ENCODE measurements around the gene CYSLTR2.

Gene CYSLTR2

DNA sequence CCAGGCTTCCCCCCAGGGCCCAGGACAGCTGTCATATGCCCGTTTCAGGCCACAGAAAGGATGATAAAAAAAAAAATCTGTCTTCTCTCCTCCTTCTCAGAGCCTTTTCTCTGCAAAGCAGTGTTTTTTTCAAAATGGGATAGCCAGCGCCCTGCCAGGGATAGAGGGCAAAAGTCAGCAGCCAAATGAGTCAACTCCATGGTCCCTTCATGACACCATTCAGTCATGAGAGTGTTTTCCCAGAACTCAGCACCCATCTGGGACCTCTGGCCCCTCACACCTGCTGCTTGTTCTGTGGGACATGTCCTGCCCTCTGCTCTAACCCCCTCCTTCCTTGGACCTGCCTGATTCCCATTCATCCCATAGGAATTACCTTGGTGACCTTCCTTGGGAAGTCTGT lies 95.0 kb downstream of the CYSLTR2 start:
- no peak for TF ChIP-seq EGR1 (IDR thresholded peaks at IDR 0.05)
- TF ChIP-seq EP300 (IDR thresholded peaks at IDR 0.05; ENCODE audit: borderline replicate concordance), result no peak
- no peak for TF ChIP-seq CEBPB (IDR thresholded peaks at IDR 0.05)
- TF ChIP-seq FOXM1 (IDR thresholded peaks at IDR 0.05; ENCODE audit: borderline replicate concordance, low read depth), result no peak
- TF ChIP-seq, protein P1, sequence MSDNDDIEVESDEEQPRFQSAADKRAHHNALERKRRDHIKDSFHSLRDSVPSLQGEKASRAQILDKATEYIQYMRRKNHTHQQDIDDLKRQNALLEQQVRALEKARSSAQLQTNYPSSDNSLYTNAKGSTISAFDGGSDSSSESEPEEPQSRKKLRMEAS (IDR thresholded peaks at IDR 0.05), result no peak
- no peak for TF ChIP-seq TAF1 (IDR thresholded peaks at IDR 0.05; ENCODE audit: low read depth)
- no peak for TF ChIP-seq YY1 (IDR thresholded peaks at IDR 0.05; ENCODE audit: low read depth)
- TF ChIP-seq TEAD4 (IDR thresholded peaks at IDR 0.05), result no peak
- TF ChIP-seq, protein P2, sequence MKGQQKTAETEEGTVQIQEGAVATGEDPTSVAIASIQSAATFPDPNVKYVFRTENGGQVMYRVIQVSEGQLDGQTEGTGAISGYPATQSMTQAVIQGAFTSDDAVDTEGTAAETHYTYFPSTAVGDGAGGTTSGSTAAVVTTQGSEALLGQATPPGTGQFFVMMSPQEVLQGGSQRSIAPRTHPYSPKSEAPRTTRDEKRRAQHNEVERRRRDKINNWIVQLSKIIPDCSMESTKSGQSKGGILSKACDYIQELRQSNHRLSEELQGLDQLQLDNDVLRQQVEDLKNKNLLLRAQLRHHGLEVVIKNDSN (IDR thresholded peaks at IDR 0.05), result no peak
- no peak for TF ChIP-seq TCF12 (IDR thresholded peaks at IDR 0.05; ENCODE audit: low read depth)
- TF ChIP-seq ZBTB7A (IDR thresholded peaks at IDR 0.05; ENCODE audit: low read depth), result no peak
- TF ChIP-seq RAD21 (IDR thresholded peaks at IDR 0.05; ENCODE audit: low read depth), result no peak
- TF ChIP-seq, protein P3, sequence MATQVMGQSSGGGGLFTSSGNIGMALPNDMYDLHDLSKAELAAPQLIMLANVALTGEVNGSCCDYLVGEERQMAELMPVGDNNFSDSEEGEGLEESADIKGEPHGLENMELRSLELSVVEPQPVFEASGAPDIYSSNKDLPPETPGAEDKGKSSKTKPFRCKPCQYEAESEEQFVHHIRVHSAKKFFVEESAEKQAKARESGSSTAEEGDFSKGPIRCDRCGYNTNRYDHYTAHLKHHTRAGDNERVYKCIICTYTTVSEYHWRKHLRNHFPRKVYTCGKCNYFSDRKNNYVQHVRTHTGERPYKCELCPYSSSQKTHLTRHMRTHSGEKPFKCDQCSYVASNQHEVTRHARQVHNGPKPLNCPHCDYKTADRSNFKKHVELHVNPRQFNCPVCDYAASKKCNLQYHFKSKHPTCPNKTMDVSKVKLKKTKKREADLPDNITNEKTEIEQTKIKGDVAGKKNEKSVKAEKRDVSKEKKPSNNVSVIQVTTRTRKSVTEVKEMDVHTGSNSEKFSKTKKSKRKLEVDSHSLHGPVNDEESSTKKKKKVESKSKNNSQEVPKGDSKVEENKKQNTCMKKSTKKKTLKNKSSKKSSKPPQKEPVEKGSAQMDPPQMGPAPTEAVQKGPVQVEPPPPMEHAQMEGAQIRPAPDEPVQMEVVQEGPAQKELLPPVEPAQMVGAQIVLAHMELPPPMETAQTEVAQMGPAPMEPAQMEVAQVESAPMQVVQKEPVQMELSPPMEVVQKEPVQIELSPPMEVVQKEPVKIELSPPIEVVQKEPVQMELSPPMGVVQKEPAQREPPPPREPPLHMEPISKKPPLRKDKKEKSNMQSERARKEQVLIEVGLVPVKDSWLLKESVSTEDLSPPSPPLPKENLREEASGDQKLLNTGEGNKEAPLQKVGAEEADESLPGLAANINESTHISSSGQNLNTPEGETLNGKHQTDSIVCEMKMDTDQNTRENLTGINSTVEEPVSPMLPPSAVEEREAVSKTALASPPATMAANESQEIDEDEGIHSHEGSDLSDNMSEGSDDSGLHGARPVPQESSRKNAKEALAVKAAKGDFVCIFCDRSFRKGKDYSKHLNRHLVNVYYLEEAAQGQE (IDR thresholded peaks at IDR 0.05; ENCODE audit: low read depth), result no peak
- no peak for TF ChIP-seq NFIC (IDR thresholded peaks at IDR 0.05)
- no peak for TF ChIP-seq CREB1 (IDR thresholded peaks at IDR 0.05; ENCODE audit: low read depth)

DNA sequence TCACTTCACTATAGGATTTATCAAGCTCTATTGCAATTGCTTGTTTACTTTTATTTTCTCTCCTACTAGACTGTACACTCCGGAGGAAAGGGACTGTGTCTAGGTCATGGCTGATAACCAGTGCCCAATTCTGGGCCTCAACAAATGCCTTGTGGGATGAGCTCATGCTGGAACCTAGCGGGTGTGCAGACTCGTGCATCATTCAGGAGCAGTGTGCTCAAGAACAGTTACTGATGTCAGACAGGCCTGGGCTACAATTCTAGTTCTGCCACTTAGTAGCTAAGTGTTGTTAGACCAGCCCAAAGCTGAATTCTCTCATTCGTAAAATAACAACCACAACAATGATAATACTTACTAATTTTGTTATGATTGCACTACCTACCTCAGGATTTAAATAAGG lies 95.4 kb downstream of the CYSLTR2 start:
- TF ChIP-seq, protein P3 (IDR thresholded peaks at IDR 0.05; ENCODE audit: low read depth), result no peak
- TF ChIP-seq TAF1 (IDR thresholded peaks at IDR 0.05; ENCODE audit: low read depth) (no peak), EP300 (IDR thresholded peaks at IDR 0.05; ENCODE audit: borderline replicate concordance) (no peak), NFIC (IDR thresholded peaks at IDR 0.05) (no peak), RAD21 (IDR thresholded peaks at IDR 0.05; ENCODE audit: low read depth) (no peak), TEAD4 (IDR thresholded peaks at IDR 0.05) (no peak), YY1 (IDR thresholded peaks at IDR 0.05; ENCODE audit: low read depth) (no peak), TCF12 (IDR thresholded peaks at IDR 0.05; ENCODE audit: low read depth) (no peak), ZBTB7A (IDR thresholded peaks at IDR 0.05; ENCODE audit: low read depth) (no peak), FOXM1 (IDR thresholded peaks at IDR 0.05; ENCODE audit: borderline replicate concordance, low read depth) (no peak), CEBPB (IDR thresholded peaks at IDR 0.05) (no peak), EGR1 (IDR thresholded peaks at IDR 0.05) (no peak), CREB1 (IDR thresholded peaks at IDR 0.05; ENCODE audit: low read depth) (no peak)
- TF ChIP-seq, protein P2 (IDR thresholded peaks at IDR 0.05), result no peak
- TF ChIP-seq, protein P1 (IDR thresholded peaks at IDR 0.05), result no peak

DNA sequence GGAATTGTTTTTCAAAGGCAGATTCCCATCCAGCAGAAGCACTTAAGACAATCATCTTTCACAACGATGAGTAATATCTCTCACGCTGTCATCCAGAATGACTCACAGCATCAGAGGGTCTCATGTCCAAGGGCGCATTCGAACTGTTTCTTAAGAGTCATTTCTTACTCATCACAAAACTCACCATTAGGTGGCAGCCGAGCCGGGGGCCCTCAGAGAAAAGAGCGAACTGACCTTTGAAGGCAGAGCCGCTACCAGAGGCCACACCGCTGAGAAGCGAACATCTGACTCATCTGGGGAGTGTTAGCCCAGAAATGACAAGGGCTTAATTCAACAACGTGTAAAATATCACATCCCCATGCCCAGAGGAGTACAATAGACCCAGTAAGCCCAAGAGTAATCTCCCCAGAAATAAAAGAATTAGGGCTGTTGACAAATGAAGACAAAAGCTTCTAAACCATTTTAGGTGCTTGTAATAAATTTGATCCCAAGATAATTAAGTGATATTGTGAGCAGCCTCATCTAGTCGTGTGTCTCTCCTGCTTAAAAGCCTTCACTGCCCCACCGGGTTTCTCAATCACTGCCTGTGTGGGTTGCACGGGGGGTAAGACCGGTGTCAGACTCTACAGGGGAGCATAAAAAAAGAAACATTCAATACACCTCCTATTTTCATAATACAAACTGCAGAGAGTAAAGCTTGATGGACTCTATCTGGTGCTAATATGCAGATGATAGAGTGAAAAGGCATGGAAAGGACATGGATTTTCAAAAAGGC lies 96.2 kb downstream of the CYSLTR2 start:
- TF ChIP-seq EGR1 (IDR thresholded peaks at IDR 0.05) (no peak), TAF1 (IDR thresholded peaks at IDR 0.05; ENCODE audit: low read depth) (no peak), RAD21 (IDR thresholded peaks at IDR 0.05; ENCODE audit: low read depth) (peak; percentile 28; the same call in 1 of the 2 replicates)

DNA sequence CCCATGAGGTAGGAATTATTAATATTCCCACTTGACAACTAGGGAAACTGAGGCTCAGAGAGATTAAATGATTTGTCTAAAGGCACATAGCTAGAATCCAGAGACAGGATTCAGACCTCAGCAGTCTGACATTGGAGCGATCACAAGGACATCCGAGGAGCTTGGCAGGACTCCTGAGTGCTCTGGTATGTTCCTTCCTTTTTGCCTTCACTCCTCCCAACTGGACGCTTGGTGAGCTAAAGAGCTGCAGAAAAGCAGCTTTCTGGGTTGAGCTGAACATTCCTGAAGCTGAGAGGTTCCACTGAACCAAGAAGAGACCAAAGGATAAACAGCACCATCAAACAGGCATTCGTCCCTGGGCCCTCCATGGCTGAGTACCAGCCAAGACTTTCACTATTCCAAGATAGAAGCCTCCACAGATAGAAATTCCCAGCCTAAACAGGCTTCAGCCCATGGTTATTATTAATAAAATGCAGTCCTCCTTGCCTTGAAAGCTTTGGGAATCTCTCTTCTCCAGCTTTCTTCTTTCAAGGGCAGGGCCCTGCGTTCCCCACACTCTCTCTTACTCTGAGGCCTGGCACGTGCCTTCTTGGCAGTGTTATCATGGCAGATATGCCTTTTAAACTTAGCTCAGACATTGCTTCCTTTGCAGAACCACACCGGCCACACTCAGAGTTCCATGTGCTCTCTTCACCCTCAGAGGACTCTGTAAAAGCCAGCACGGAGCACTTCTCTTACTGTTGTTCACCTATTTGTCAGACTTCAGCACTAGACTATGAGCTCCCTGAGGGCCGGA lies 97.1 kb downstream of the CYSLTR2 start:
- TF ChIP-seq TEAD4 (IDR thresholded peaks at IDR 0.05) (no peak), TCF12 (IDR thresholded peaks at IDR 0.05; ENCODE audit: low read depth) (no peak), CEBPB (IDR thresholded peaks at IDR 0.05) (no peak)
- TF ChIP-seq, protein P2 (IDR thresholded peaks at IDR 0.05), result no peak

DNA sequence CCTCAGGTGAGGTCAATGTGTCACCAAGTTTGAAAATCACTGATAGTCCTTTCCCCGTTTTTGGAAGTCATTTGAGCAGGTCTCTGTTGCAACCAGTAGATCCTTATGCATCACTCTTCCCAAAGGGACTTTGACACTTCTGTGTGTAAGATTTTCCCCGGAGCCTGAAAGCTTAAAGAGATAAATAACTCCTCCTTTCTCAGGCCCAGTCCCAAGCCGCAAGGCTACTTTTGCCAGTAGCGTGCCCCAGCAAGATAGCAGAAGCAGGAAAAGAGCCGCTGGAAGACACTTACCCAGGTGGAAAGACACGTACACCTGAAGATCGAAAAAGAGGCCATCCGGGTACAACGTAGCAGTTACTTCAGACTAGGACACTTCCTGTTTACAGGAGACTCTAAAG lies 106.9 kb downstream of the CYSLTR2 start:
- TF ChIP-seq ZBTB7A (IDR thresholded peaks at IDR 0.05; ENCODE audit: low read depth), result no peak
- no peak for TF ChIP-seq CREB1 (IDR thresholded peaks at IDR 0.05; ENCODE audit: low read depth)
- no peak for TF ChIP-seq EGR1 (IDR thresholded peaks at IDR 0.05)
- no peak for TF ChIP-seq RAD21 (IDR thresholded peaks at IDR 0.05; ENCODE audit: low read depth)
- TF ChIP-seq, protein P3 (IDR thresholded peaks at IDR 0.05; ENCODE audit: low read depth), result no peak
